GM12873 (cell line): ENCODE results near the gene PMVK.

Experiments used
- TF ChIP-seq, protein P1 (sequence below): IDR thresholded peaks from 2 replicates; pipeline ENCODE4 v1.5.1; 2012; ENCODE audit warnings: low read depth, mild to moderate bottlenecking, moderate library complexity, low read length, control low read depth; ENCODE audit not compliant: insufficient read depth; ENCODE audit errors: missing control alignments

PMVK gene

DNA sequence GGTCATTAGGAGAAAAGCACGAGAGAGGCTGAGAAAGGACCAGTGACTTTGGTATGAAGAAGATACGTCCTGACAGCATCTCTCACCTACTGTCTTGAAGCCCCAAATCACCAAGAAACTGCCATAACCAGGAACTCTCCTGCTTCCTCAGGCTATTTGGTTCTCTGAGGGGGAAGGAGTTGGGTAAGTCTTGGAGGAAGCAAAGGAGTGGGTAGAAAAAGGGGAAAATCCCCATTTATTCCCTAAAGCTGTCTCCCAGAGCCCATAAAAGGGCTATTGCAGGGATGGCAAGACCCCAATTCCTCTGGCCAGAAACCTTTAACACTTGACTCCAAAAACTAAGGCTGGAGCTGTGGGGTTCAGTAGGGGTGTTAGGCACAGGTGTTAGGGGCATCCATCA is 21.5 kb upstream of the PMVK start:
- TF ChIP-seq, protein P1, sequence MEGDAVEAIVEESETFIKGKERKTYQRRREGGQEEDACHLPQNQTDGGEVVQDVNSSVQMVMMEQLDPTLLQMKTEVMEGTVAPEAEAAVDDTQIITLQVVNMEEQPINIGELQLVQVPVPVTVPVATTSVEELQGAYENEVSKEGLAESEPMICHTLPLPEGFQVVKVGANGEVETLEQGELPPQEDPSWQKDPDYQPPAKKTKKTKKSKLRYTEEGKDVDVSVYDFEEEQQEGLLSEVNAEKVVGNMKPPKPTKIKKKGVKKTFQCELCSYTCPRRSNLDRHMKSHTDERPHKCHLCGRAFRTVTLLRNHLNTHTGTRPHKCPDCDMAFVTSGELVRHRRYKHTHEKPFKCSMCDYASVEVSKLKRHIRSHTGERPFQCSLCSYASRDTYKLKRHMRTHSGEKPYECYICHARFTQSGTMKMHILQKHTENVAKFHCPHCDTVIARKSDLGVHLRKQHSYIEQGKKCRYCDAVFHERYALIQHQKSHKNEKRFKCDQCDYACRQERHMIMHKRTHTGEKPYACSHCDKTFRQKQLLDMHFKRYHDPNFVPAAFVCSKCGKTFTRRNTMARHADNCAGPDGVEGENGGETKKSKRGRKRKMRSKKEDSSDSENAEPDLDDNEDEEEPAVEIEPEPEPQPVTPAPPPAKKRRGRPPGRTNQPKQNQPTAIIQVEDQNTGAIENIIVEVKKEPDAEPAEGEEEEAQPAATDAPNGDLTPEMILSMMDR, result no peak

DNA sequence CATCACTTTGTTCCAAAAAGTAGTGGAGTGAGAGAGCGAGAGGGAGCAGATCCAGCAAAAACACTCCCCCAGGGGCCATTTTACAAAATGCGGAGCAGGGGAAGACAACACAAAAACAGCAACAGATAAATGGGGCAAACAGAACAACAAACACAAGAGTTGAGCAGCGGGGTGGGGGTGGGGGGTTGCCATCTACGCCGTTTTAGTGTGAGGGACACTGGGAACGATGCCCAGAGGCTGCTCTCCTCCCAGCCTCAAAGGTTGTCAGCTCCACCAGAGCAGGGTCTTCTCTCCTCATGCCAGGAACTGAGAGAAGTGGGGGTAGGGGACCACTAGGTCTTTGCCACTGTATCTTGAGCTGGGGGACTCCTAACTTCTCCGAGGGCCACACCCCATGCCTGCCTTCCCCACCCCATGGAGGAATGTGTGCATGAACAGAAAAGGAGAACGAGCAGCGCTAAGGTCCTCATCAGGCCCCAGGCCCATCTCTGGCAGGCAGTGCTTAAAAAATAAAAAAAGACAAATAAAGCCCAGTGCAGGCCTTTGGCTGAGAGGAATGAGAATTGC is 20.7 kb upstream of the PMVK start:
- TF ChIP-seq, protein P1, result no peak

DNA sequence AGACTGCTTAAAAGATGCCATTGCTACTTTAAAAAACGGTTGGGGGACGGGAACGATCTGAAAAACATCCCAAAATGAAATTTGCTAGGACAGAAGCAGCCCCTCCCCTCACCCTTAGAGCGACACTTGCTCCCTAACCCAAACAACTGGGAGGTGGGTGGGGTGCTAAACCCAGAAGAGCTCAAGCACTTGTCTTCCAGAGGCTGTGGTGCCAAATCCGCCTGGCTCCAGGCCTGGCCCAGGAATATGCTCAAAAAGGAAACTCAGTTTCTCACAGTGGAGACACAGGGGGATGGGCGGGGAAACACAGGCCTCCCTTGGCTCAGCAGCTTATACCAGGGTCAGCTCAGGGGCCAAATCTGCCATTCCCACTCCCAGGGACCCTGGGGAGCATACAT is 20.0 kb upstream of the PMVK start:
- TF ChIP-seq, protein P1, result no peak

DNA sequence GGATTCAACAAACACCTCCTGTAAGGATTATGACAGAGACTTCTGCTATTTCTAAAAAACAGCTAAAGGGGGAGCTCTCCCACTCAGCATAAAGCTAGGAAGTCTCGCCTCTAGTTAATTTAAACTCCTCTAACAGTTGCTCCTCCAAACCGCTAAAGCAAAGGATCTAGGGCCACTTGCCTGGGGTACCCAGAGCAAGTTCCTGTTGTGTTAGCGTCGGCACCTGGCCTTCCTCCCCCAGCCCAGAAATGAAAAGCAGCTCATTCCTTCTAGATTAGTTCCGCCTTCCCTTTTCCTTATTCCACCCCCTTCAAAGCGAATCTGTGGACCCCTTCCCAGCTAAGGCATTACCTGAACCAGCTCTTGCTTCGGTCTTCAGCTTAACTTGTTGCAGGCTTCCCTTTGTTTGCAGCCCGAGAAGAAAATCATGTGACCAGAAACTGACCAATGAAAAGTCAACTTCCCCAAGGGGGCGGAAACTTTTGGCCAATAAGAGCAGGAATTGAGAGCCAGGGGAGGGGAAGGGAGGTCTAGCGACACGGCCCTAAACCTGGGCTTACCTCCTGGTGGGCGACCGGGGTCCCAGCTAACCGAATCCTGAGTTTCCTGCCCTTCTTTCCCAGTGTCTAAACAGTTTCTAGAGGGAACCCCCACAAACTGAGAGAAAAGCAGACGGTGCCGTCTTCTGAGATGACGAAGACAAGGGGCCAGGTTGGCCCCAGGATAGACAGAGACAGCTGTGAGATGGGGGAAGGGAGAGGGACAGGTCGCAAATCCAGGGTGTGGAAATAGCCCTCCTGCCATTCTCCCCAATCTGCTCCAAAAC is 19.4 kb upstream of the PMVK start, which contains the start of gene PBXIP1:
TSS of gene PBXIP1 (minus strand) at position 382 of the 826 bp plus-strand sequence. CDS start 2,378 bp downstream, outside the sequence.
- TF ChIP-seq, protein P1, result peak; percentile 15

DNA sequence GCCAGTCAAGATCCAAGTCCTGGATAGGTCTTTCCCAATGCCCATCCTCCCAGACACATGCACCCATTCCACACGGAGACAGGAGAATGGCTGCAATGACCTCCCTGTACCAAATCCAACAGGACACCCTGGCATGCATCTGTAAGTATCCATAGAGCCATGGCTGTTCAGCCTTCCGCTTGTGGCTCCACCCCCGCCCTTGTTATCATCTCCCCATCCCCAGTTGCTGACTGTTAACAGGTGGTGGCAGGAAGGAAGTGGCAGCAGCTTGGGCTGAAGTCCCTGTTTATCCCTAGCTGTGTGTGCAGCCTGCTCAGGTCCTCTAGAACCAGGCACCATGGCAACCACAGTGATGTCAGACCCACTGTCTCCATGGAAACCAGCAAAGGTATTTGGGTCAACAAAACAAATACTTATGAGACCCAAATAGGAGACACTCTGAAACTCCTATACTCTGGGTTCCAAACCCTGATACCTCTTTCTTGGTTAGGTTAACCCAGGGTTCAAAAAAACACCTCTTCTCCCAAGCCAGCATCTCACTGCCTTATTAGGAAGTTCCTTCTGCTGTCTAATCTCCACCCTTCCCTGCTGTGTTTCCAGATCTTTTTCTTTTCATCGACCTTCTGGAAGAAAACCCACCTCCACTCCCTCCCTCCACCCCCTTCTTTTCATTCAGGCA is 18.7 kb upstream of the PMVK start:
- TF ChIP-seq, protein P1, result no peak

DNA sequence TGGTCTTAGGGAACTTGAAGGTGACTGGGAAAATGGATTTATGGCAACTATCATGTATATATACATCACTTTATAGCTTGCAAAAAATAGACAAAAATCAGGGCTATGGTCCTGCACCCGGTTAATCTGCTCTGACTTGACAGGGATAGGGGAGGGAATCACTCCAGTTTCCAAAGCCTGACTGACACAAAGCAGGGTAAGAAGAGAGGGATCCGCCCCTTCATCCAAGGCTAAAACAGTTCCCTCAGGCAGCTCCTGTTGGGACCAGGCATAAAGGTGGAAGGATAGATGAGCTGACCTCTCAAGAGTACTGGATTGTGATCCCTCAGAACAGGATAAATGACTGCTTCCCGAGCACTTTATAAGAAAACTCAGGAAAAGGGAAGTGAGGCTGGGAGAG is 18.0 kb upstream of the PMVK start:
- TF ChIP-seq, protein P1, result no peak

DNA sequence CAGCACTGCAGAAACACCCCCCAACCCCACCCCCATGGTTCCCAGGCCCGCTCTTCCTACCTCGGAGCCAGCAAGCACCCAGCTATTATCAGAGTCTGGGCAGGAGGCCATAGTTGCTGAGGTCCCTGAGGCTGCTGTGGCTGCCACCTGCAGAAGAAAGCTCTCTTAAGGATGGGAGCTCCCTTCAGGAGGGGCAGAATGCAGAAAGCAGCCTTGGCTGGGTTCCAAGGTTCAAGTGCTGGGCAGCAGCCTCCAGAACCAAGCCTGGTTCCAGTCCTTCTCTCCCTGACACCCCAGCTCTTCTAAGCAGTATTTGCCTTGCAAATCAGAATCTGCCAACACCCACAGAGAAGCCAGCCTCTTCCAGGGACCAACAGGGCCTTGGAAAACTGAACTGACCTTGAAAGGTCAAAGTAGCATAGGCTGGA is 17.1 kb upstream of the PMVK start:
- TF ChIP-seq, protein P1, result no peak
